RKO (cell line): ENCODE results near the gene TRIP13.

Source experiments
- DNase-seq: peaks from one replicate; pipeline ENCODE4 v3.0.0-alpha.2; 2016; ENCODE audit warnings: low spot score

Gene TRIP13

DNA sequence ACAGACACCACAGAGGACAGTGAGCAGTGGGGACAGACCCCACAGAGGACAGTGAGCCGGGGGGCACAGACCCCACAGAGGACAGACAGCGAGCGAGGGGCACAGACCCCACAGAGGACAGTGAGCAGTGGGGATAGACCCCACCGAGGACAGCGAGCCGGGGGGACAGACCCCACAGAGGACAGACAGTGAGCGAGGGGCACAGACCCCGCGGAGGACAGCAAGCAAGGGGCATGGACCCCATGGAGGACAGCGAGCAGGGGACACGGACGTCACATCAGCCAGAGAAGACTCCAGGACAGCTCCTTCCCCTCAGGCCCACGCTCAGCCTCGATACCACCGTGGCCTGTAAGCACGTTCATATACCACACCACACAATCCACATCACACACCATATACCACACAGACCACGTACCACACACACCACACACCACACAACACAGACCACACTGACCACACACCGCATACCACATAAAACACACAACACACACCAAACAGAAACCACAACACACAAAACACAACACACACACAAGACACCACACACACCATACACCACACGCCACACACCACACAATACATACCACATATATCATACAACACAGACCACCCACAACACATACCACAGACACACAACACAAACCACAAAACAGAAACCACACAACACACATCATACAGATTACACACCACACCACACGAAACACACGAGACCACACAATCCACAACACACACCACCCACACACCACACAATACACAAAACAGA, 36.7 kb upstream of the TRIP13 start:
- no peak for DNase-seq

DNA sequence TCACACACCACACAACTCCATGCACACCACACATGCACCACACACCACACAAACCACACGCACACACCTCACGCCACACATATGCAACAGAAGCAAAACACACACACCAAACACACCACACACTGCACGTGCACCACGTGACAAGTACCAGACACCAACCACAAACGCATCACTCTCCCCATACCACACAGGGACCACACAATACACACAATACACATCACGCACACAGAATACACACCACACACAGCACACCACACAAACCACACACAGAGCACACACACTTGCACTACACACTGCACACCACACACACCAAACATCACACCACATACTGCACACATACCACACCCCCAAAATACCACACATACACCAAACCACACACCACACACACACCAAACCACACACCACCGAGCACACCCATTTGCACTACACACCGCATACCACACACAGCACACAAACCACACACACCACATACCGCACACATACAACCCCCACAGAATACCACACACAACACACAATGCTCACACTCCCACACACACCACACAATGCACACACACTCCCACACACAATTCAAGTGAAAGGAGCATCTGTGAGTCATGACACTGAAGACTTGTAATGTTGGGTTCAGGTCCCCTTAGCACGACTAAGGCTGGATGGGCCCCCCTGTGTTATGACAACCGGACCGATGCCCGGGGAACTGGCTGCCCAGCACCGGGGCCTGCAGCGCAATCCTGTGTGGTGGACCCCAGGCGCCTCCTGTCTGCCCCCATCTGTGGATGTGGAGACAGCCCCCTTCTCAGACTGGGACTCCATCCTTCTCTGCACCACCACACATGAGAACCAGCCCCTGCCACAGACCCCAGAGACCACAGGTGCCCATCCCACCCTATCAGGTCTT, 35.9 kb upstream of the TRIP13 start:
- no peak for DNase-seq

DNA sequence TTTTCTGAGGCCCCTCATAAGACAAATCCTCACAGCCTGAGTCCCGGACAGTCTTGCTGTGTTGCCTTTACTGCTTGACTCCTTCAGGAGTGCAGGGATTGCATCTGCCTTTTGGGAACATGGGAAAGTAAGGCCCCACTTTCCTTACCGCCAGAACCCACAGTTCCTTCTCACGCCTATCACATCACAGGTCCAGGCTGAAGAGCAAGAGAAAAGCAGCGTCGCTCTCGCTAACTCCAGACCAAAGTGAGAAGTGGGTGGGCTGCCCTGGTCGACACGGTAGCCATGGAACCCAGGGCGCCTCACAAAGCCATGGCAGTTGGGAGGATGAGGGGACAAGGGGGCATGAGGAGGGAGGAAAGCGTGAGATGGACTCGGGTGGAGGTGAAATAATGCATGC, 34.0 kb upstream of the TRIP13 start:
- no peak for DNase-seq

DNA sequence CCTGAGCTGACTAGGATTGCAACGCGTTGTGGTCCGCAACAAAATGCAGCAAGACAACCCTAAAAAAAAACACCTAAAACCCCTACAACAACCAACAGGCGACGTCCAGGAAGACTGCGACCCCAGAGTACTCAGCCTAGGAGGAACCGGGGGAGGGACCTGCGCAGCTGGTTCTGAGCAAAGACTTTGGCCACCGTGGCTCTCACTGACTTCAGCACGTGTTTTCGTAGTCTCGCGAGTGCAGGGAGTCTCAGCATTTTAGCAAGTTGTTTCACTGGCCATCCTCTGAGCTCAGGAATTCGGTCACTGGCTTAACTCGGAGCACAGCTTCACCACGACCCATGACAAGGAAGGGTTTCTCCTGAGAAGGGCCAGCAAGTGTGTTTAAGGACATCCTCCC, 33.3 kb upstream of the TRIP13 start:
- DNase-seq = no peak

DNA sequence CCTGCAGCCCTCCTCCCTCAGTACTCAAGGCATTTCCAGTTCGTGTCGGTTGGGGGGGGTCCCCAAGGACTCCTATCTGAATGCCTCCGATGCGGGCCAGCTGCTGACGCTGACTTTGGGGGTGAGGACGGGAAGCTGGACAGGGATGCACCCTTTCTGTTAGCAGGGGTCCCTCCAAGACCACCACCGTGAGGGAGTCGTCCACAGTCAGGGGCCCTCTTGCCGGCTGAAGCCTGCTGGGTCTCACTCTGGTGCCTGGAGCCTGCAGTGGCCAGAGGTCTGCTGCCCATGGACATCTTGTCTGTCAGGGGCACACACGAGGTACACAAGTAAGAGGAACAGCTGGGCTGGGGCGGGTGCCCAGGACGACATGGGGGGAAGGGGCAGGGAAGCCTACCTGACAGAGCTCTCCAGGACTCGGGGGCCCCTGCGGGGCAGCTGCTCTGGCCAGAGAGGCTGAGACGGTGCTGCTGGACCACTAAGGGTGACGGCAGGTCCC, 32.8 kb upstream of the TRIP13 start:
- no peak for DNase-seq

DNA sequence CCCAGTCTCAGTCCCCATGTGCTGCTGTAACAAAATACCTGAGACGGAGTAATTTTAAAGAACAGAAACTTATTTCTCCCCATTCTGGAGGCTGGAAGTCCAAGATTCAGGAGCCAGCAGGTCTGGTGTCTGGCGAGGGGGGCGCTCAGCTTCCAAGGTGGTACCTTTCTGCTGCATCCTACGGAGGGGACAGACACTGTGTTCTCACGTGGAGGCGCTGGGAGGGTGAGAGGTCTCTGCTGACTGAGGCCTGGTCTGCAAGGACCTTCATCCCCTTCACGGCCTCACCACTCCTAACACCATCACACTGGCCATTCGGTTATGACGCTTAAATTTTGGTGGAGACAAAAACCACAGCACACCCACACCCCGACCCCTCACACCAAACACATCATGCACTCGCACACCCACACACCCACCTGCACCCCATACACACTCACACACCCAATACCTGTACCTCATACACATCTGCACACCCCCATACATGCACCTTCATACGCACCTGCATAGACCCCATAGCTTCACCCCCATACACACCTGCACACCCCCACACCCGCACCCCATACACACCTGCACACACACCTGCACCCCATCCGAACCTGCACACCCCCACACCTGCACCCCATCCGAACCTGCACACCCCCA, 32.1 kb upstream of the TRIP13 start:
- DNase-seq = no peak

GRCh38 chr5:861442-862366, 31.0 kb upstream of the TRIP13 start:
- no peak for DNase-seq

- no peak for DNase-seq
Measured at GRCh38 chr5:862367-863243, 30.1 kb upstream of the TRIP13 start.

- no peak for DNase-seq
Measured at GRCh38 chr5:863244-863805, 29.4 kb upstream of the TRIP13 start.

DNA sequence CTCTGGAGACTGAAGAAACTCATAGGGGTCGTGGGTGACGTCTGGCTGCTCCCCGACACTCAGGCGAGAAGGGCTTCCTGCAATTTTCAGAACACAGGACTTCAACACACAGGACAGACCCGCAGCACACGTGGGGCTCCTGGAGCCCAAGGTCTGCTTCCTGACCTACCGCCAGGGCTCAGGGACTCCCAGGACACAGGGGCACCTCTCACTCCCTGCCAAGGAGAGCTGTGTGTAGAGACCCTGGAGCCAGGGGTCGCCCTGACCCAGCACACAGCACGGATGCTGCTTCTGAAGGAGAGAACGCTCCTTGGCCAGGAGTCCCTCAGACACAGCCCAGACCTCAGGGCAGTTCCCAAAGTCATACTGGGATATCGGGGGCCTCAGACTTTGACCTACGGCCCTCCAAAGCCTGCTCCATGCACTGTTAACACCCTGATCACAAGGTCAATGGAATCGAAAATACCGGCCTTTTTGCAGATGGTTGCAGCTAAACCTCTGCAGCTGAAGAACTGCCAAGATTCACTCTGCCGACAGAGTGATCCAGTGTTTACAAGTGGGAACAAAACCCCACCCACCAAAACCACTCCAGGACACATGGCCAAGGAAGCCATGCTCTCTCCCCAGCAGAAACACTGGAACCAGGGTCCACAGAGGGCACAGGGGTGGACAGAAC, 28.1 kb upstream of the TRIP13 start:
- DNase-seq = no peak

GRCh38 chr5:865168-865521, 27.5 kb upstream of the TRIP13 start:
- no peak for DNase-seq

- no peak for DNase-seq
Measured at GRCh38 chr5:865771-866170, 26.9 kb upstream of the TRIP13 start.

- DNase-seq = no peak
Measured at GRCh38 chr5:867300-867870, 25.3 kb upstream of the TRIP13 start.

- no peak for DNase-seq
Measured at GRCh38 chr5:868428-869135, 24.1 kb upstream of the TRIP13 start.

GRCh38 chr5:870956-871355, 21.7 kb upstream of the TRIP13 start:
- DNase-seq = no peak

GRCh38 chr5:871596-872298, 20.9 kb upstream of the TRIP13 start:
- no peak for DNase-seq

DNA sequence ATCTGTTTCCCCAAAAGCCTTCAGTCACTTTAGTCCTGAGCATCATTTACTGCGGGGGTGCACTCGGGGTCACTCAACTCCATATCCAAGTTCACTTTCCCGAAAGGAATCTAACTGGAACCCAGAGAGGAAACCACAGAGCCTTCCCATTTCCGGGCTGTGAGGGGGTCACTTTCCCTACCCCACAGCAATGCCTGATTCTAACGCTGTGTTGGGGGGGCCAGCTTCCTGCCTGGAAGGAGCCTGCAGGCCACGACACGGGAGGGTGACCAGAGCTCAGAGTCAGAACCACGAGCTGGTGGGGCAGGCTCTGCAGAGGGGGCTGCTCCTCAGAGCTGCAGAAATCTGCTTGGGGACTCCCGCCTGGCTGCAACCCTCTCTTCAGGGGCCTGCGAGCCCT, 20.4 kb upstream of the TRIP13 start:
- DNase-seq = no peak

- no peak for DNase-seq
Measured at GRCh38 chr5:873328-873727, 19.4 kb upstream of the TRIP13 start.
